H1 (cell line): ENCODE measurements around the gene YWHAB.

Experiments
- CBX8 ChIP-seq: fragments of 300-800, 300-1000 bp; sonication (generic); IDR thresholded peaks from 2 replicates; pipeline ENCODE4 v1.7.1; 2016; ENCODE audit warnings: low read depth, low read length, borderline replicate concordance
- JUN ChIP-seq: IDR thresholded peaks from 2 replicates; pipeline ENCODE4 v1.6.1; 2011; ENCODE audit warnings: low read depth, mild to moderate bottlenecking, improper control_type of control experiment, low read length
- TF ChIP-seq, protein P1 (sequence below), 3 experiments: IDR thresholded peaks; 1 replicate in 2 of 3; 2 replicates in 1 of 3; pipeline versions ENCODE4 v1.5.1 to v1.6.1; 2011; ENCODE audit warnings: low read length in 3 of 3, mild to moderate bottlenecking in 3 of 3, inconsistent platforms in 2 of 3, low read depth in 1 of 3, moderate library complexity in 1 of 3; ENCODE audit not compliant: insufficient read depth in 1 of 3; ENCODE audit errors: control extremely low read depth in 1 of 3

DNA sequence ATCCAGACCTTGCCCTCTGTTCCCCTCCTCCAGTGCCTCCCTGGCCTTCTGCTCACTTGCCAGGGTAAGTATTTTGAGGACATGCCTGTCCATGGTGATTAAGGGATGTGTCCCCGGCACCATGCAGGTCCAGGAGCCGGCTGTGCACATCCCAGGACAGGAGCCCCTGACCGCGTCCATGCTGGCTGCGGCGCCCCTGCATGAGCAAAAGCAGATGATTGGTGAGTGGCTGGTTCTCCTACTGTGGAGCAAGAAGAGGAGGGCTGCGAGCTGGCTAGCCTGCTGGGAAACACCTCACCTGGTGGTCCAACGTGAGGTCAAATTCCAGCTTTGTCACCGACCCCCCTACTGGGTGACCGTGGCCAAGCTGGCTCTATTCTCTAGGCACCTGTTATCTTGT, 51.0 kb downstream of the YWHAB start:
- TF ChIP-seq JUN: no peak
- TF ChIP-seq, protein P1, sequence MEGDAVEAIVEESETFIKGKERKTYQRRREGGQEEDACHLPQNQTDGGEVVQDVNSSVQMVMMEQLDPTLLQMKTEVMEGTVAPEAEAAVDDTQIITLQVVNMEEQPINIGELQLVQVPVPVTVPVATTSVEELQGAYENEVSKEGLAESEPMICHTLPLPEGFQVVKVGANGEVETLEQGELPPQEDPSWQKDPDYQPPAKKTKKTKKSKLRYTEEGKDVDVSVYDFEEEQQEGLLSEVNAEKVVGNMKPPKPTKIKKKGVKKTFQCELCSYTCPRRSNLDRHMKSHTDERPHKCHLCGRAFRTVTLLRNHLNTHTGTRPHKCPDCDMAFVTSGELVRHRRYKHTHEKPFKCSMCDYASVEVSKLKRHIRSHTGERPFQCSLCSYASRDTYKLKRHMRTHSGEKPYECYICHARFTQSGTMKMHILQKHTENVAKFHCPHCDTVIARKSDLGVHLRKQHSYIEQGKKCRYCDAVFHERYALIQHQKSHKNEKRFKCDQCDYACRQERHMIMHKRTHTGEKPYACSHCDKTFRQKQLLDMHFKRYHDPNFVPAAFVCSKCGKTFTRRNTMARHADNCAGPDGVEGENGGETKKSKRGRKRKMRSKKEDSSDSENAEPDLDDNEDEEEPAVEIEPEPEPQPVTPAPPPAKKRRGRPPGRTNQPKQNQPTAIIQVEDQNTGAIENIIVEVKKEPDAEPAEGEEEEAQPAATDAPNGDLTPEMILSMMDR (IDR thresholded peaks at IDR 0.05; ENCODE audit: control extremely low read depth in 1 of 3, insufficient read depth in 1 of 3, low read depth in 1 of 3, low read length in 3 of 3): no peak
- TF ChIP-seq CBX8: no peak
